ENCODE results near the gene UBASH3B. TPM values are rescaled to one million over a fixed set of nuclear protein-coding genes. Genes with fewer than 3 reads are reported as not detected.

The UBASH3B gene
- total RNA-seq, 4 donors from 2014 or later = 2.7 to 16.4 (median 9.7) TPM

DNA sequence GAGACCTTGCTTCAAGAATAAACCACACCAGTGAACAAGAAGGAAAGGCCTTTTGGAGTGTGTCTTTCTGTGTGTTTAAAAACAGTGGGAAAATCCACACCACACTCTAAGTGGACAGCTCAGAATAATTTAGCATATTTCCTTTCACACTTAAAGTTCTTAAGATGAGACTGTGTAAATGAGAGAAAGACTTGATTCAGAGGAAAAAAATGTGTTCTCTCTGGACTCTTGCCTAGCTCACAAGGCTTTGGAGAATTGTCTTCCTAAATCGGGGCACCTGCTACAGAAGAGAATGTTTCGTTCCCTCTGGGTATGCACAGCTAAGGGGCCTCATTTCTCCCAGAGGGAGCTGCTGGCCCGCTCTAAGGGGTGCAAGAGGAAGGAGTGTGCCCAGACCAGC, 154.3 kb downstream of the UBASH3B start:
- TF ChIP-seq POLR2A (IDR thresholded peaks at IDR 0.05) = no peak
- Histone ChIP-seq H3K4me1 (peaks cover 4 to 22% (median 5%) of the 10 kb centered on the region in 3 donors), H3K9me3 (no peaks in the 10 kb centered on the region), H3K27me3 (no peaks in the 10 kb centered on the region), H3K27ac (no peak overlapping the region), H3K4me3 (no peak overlapping the region), H3K36me3 (no peaks in the 10 kb centered on the region)
- no peak for DNase-seq
- intact Hi-C loops (cut with DNase I) = no loop called here
- WGBS, 2 donors = 85% methylated on average over 3 of the region's 3 CpGs; no CpG with 5 or more reads in 1 of the 2 donors

DNA sequence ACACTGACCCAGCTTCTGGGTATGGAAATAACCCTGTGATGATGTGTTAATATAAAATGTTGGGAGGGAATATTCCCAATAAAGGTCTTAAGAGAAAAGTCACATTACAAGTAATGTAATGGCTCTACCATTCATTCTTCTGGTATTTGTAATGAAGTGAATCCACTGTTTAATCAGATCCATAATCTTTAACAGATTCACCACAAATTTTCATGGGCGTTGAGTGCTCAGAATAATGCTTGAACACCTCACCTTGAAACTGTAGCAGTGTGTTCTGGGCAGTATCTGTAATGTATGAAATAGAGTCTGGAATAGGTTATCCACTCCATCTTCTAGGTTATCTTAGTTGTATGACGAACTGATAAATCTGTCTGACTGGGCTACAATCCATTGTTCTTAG, 156.2 kb downstream of the UBASH3B start:
- Histone ChIP-seq H3K4me3 (no peak overlapping the region), H3K9me3 (no peaks in the 10 kb centered on the region), H3K4me1 (peaks cover 4 to 26% (median 7%) of the 10 kb centered on the region in 3 donors), H3K36me3 (no peaks in the 10 kb centered on the region), H3K27me3 (no peaks in the 10 kb centered on the region), H3K27ac (no peak overlapping the region)
- 81 to 86% methylated on average over 2 of the region's 2 CpGs for WGBS, 2 donors
- DNase-seq = no peak
- intact Hi-C loops (cut with DNase I) = no loop called here
- TF ChIP-seq POLR2A (IDR thresholded peaks at IDR 0.05) = no peak
- TF ChIP-seq, protein P1, sequence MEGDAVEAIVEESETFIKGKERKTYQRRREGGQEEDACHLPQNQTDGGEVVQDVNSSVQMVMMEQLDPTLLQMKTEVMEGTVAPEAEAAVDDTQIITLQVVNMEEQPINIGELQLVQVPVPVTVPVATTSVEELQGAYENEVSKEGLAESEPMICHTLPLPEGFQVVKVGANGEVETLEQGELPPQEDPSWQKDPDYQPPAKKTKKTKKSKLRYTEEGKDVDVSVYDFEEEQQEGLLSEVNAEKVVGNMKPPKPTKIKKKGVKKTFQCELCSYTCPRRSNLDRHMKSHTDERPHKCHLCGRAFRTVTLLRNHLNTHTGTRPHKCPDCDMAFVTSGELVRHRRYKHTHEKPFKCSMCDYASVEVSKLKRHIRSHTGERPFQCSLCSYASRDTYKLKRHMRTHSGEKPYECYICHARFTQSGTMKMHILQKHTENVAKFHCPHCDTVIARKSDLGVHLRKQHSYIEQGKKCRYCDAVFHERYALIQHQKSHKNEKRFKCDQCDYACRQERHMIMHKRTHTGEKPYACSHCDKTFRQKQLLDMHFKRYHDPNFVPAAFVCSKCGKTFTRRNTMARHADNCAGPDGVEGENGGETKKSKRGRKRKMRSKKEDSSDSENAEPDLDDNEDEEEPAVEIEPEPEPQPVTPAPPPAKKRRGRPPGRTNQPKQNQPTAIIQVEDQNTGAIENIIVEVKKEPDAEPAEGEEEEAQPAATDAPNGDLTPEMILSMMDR (IDR thresholded peaks at IDR 0.05) = no peak

DNA sequence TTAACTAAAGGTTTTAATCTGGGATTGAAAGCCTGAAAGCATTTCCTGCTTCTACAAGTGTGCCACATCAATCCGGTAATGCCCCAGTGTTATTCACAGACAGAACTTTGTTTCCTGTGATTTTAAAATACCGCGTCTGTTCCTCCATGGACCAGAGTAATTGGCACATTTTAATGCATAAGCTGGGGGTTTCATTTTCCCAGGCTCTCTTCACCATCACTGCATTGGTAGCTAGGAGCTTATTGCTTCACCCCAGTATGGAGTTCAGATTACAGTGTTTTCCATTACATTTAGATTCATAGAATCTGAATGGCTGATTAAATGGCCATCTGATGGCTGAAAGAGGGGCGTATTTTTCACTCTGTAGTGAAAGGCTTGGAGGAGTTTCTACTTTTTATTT, 157.1 kb downstream of the UBASH3B start:
- TF ChIP-seq POLR2A (IDR thresholded peaks at IDR 0.05) = no peak
- TF ChIP-seq, protein P1 (IDR thresholded peaks at IDR 0.05) = no peak
- intact Hi-C loops (cut with DNase I) = no loop called here
- Histone ChIP-seq H3K27me3 (no peaks in the 10 kb centered on the region), H3K36me3 (no peaks in the 10 kb centered on the region), H3K4me3 (no peak overlapping the region), H3K27ac (no peak overlapping the region), H3K4me1 (peaks cover 4 to 35% (median 15%) of the 10 kb centered on the region in 3 donors), H3K9me3 (no peaks in the 10 kb centered on the region)
- WGBS, 2 donors = 72 to 73% methylated on average over 4 of the region's 4 CpGs
- DNase-seq = no peak

DNA sequence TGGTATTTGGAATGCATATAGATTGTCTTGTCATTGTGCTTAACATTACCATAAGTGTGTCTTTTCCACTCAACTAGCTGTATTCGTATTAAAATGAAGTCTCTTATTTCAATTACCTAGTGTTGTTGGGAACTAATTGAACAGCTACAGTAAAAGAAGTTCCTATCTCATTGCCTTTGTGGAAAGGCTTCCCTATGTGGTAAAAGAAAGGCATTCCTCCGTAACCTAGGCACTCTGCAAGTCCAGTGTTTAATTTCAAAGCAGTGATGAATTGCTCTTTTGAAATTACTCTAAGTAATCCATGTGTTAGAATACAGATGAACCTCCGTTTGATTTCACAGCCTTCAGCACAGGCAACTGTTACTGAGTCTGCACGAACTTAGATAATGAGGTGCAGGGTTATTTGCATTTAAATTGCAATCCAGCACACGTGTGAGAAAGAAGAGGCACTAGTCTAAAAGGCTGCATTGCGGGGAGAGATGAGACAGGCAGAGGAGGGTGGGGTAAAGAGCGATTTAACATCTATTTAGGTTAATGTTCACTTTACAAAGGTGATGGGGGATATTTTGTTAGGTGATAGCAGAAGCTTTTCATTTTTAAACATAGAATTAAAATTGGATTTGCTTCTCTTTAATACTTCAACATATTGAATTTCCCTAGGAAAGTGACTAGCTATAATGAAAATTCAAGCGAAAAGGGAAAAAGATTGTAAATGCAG, 157.8 kb downstream of the UBASH3B start:
- no peak overlapping the region for H3K4me3 ChIP-seq
- TF ChIP-seq, protein P1 (IDR thresholded peaks at IDR 0.05) = no peak
- no peak for TF ChIP-seq POLR2A (IDR thresholded peaks at IDR 0.05)
- no peaks in the 10 kb centered on the region for H3K27me3 ChIP-seq
- H3K27ac ChIP-seq = no peak overlapping the region
- peaks cover 3 to 30% (median 13%) of the 10 kb centered on the region in 3 donors for H3K4me1 ChIP-seq
- intact Hi-C loops (cut with DNase I) = no loop called here
- no peak for DNase-seq
- no peaks in the 10 kb centered on the region for H3K36me3 ChIP-seq
- 80% methylated on average over 8 of the region's 8 CpGs for WGBS, 2 donors
- H3K9me3 ChIP-seq = no peaks in the 10 kb centered on the region

DNA sequence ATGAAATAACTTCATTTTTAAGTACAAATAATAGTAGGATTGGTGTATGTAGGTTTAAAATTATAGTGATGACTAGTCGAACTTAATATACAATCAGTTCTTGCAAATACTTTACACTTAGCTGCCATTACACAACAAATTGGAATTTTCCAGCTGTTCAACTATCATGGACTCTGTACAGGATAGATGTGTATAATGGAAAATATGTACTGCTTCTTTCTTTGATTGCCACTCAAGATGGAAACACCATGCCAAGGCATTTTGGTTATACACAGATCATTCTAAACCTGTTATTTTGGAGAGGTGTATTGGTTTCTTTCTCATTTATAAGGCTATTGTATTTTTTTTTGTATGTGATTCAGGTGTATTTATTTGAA, 158.4 kb downstream of the UBASH3B start:
- WGBS, 2 donors = 50 to 58% methylated on average over 1 of the region's 1 CpG
- H3K27ac ChIP-seq = no peak overlapping the region
- intact Hi-C loops (cut with DNase I) = no loop called here
- H3K4me3 ChIP-seq = no peak overlapping the region
- H3K36me3 ChIP-seq = no peaks in the 10 kb centered on the region
- peaks cover 0 to 24% (median 13%) of the 10 kb centered on the region in 3 donors for H3K4me1 ChIP-seq
- TF ChIP-seq, protein P1 (IDR thresholded peaks at IDR 0.05) = no peak
- no peak for TF ChIP-seq POLR2A (IDR thresholded peaks at IDR 0.05)
- no peaks in the 10 kb centered on the region for H3K27me3 ChIP-seq
- no peaks in the 10 kb centered on the region for H3K9me3 ChIP-seq
- no peak for DNase-seq
